Embryonic facial prominence (tissue), 1 donor: ENCODE data around the gene PI16.

Experiments used
- DNase-seq: peaks from one replicate; pipeline ENCODE4 v3.0.0-alpha.2; 2016; ENCODE audit errors: extremely low spot score

The PI16 gene

DNA sequence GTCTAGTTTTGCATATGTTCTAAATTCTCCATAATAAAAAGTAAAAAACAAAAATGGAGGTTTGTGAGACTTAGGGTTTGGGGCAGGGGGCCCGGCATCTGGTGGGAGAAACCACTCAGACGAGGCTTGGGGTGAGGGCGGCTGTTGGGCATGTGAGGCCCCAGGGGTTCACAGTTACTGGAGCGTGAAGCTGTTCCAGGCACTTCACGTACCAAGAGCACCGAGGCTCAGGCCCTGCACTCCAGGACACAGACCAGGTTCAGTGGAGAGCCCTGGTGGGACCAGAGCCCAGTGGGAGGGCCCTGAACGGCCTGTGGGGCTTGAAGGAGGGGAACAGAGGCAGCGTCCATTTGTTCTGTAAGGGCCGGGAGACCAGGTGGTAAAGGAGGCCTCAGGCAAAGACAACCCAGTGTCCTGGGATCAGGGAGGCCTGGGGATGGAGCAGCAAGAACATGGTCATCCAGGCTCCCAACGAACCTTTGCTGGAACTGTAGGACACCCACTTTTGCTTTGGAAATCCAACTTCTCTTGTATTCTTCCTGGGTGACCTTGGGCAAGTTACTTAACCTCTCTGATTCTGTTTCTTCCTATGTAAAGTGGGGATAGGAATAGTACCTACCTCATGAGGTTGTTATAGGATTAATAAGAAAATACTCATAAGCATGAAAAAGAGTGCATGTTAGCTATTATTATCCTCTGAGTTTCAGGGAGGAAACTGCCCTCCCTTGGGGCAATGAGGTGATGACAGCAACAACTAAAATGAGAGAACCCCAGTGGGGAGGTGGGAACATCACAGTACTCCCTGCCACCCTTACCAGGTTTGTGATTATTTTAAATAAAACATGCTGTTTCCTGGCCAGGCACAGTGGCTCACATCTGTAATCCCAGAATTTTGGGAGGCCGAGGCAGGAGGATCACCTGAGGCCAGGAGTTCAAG lies 49.8 kb downstream of the PI16 start:
- no peak for DNase-seq

DNA sequence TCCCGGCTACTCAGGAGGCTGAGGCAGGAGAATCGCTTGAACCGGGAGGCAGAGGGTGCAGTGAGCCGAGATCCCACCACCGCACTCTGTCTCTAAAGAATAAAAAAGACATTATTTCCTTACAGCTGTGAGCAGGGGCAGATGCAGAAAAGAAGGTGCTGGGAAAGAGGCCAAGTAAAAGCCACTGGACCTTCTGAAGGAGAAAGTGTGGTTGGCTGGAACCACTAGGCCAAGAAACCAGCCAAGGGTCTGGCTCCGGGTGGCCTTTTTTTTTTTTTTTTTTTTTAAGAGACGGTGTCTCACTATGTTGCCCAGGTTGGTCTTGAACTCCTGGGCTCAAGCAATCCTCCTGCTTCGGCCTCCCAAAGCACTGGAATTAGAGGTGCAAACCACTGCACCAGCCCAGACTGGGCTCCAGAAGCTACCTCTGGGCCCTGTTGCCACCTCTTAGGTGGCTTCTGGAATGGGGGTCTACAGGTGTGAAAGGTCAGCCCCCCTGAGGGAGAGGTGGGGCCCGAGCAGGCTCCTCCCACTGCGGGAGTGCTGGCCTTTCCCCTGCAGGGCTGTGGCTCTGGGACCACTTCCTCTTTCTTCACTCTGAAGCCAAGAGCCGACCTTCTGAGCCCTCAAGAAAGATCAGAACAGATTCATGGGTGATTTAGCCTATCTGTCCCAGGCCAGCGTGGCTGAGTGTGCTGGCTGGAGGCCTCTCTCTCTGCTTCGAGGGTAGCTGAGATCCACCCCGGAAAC lies 50.7 kb downstream of the PI16 start, which contains the start of gene FGD2:
FGD2 (plus strand) TSS at position 595 of the 750 bp plus-strand sequence. CDS start 163 bp downstream, outside the sequence.
- DNase-seq: no peak

DNA sequence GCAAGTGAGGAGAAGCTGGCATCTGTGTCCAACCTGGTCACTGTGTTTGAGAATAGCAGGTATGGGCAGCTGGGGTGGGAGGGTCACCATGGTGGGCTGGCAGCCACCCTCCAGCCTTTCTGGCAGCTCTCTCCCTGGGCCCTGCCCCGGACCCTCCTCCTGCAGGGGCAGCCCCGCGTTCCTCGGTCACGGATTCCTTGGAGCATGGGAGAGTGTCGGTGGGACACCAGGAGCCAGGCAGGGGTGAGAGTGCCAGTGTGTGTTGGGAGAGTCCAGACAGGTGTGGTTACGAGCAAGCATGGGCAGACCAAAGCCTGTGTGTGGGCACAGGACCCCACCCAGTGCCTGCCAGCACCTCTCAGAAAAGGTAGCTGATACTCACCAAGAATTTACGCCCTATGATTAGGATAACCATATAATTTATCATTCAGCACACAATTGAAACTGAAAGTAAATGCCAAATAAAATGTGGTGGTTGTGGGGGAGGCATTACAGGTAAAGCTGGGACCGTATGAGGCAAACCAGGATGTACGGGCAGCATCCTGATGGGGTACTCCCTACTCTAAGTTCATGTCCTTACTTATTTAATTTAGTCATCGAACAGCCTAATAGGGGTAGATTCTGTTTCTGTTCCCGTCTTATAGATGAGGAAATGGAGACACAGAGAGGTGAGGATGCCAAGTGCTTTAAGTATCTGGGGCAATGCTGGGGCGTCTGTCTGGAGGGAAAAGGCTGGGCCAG lies 51.5 kb downstream of the PI16 start:
- no peak for DNase-seq

DNA sequence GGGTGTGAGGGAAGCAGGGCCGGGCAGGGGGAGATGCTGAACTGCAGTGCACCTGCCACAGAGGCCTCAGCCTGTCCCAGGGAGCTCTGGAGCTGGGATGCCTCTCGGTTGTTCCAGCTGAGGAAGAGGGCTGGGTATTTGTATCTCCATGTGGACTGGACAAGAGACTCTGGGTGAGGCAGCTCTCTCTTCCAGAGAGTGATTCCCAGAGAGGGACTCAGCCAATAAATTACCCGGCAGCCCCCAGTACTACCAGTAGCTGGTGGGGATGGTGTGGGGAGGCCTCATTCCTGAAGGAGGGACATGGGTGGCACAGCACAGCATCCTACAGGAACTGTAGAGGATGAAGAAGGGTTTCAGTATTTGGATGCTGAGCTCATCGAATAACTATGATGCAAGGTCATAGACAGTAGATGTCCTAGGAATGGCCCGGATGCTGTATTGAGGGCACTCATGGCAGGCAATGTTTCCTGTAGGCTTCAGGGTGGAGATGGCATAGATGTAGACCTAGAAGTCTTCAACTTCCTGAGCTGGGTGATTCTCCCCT lies 52.3 kb downstream of the PI16 start:
- DNase-seq: no peak

DNA sequence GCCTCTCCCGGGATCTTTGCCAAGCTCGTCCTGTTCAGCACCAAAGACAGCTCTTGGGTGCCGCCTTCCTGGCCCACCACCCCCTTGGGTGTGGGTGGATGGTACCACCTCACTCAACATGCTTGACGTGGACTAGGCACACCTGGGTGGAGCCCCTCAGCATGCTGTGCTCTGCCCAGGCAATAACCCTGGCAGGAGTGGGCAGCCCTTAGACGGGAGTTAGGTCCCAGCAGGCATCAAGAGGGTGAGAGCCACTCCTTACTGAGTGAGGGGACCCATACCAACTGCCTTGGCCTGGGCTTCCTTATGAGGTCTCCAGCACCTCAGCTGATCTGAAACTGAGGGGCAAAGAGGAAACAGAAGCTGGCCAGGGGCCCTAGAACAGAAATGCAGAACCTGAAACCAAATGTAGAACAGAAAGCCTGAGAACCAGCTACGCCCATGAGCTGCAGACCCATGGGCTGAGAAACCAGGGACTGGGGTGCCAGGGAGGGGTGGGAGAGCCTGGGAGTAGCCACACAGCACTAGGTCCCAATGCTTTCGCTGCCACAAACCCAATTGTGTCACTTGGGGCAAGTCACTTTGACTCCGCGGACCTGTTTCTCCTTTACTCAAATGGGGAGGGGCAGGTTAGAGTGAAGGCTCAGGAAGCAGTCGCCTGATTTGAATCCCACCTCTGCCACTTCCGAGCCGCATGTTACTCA lies 53.0 kb downstream of the PI16 start:
- no peak for DNase-seq

DNA sequence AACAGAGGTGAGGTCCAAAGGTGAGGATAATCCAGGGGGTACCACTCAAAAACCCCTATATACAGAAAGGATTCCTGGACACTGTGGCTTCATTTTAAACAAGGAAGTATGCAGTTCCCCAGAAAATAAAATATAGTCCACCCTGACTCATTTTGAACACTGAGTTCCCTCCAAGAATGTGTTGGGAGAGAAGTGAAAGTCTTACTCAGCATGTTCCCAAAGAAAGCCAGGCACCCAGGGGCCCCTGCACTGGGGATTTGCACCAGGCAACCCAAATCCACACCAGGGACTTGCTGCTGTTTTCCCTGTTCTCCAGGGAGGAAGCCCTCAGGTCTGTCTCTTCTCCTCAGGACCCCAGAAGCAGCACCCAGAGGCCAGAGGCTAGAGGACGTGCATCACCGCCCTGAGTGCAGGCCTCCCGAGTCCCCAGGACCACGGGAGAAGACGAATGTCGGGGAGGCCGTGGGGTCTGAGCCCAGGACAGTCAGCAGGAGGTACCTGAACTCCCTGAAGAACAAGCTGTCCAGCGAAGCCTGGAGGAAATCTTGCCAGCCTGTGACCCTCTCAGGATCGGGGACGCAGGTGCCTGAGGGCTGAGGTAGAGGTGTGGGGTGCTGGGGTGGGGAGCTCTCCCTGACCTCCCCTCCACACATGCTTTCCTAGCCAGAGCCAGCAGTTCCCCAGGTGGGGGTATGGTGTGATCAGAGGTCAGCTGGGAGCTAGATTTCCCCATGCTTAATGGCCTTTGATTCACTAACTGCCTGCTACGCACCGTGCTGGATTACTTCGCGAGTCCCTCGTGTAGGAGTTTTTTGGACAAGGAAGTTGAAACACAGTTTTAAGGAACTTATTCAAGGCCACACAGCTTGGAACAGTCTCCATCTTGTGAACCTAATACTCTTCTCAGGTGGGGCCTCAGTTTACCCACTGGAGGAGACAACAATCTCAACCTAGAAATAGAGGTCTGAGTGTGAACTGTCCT lies 54.2 kb downstream of the PI16 start:
- no peak for DNase-seq

DNA sequence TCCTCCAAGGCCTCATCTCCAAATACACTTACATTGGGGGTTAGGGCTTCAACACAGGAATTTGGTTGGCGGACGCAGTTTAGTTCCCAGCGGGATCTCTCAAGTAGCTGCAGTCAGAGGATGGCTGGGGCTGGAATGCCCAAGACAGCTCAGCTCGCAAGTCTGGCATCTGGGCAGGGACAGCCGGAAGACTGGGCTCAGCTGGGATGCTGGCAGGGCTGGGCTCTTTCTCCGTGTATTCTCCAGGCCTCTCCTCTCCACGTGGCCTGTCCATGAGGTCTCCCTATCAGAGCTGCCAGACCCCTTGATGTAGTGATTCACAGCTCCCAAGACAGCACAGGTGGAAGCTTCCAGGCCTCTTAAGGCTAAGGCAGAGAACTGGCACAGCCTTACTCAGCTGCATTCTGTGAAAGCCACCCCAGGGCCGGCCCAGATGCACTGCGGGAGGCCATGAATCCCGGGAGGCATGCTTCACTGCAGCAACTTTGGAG lies 55.9 kb downstream of the PI16 start:
- no peak for DNase-seq

DNA sequence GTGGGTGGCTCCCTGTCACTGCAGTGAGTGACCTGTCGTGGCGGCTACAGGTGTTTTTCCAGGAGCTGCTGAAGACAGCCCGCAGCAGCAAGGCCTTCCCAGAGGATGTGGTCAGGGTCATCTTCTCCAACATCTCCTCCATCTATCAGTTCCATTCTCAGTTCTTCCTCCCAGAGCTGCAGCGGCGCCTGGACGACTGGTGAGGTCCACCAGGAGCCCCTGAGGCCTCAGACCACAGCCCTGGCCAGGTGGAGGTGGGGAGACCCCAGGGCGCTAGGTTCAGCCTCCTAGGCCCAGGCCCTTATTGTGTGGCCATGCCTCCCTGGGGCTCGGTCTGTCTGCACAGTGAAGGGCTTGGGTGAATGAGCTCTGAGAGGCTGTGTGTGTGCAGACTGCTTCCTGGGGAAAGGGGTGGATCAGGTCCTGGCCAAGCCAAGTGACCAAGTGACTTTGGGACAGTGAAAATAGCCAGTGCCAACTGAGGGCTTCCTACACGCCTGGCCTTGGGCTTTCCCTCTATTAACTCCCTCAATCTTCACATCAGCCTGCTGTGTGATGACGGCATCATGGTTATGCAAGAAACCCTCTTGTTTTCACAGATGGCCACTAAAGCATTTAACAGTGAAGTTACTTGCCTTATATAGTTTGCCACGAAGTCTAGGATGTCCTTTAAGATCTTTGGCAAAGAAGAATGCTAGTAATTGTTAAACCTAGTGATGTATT lies 57.3 kb downstream of the PI16 start:
- DNase-seq: no peak

DNA sequence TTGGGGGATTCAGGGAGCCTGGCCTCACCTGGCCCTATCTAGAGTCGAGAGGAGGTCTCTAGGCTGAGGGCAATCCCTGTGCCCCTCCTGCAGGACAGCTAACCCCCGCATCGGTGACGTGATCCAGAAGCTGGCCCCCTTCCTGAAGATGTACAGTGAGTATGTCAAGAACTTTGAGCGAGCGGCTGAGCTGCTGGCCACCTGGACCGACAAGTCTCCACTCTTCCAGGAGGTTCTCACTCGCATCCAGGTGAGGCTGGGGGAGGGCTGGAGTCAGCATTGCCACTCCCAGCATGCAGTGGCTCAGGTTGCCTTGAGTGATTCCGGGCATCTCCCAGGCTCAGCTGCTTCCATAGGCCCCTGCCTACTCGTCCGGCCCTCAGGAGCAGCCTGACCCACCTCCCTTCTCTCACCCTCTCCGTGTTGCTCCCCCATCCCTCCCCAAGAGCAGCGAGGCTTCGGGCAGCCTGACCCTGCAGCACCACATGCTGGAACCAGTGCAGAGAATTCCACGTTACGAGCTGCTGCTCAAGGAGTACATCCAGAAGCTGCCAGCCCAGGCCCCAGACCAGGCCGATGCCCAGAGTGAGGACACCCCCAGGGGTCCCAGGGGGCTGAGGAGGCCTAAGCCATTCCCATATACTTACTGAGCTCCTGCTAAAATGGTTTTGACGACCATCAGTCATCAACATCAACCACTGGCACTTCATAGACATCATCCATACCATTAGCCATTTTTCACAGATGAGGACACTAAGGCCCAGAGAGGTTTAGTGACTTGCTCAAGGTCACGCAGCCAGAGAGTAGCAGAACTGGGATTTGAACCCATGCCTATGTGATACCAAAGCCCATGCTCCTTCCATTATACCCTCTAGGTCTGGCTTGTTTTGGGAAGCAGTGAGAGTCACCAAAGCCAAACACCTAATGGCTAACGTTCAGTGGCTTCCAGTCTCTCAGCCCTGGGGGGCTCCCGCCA lies 59.3 kb downstream of the PI16 start:
- DNase-seq: no peak
